Measurements from ENCODE around the gene SLC47A2.

GRCh38 chr17:19741832-19742457, 25.6 kb upstream of the SLC47A2 start:
- TF ChIP-seq CTCF (IDR thresholded peaks at IDR 0.05) (no peak), POLR2A (IDR thresholded peaks at IDR 0.05) (no peak)

Measured in vagina (tissue), 2 donors.